HG03159 (cell line): ENCODE data around the gene NFATC1.
A peak's percentile ranks its signal among the peaks of the same experiment; 100 is the strongest.
"Not testable (repeated sequence)": the region's sequence is repeated elsewhere in the genome, so short reads cannot be mapped to it uniquely, and the experiment has no call there.

Experiments used
- ATAC-seq: cut with Tn5 transposase; IDR thresholded peaks from one replicate; pipeline ENCODE4 v1.9.1; 2021; ENCODE audit warnings: mild to moderate bottlenecking, moderate library complexity; ENCODE audit not compliant: unreplicated experiment

Gene NFATC1

DNA sequence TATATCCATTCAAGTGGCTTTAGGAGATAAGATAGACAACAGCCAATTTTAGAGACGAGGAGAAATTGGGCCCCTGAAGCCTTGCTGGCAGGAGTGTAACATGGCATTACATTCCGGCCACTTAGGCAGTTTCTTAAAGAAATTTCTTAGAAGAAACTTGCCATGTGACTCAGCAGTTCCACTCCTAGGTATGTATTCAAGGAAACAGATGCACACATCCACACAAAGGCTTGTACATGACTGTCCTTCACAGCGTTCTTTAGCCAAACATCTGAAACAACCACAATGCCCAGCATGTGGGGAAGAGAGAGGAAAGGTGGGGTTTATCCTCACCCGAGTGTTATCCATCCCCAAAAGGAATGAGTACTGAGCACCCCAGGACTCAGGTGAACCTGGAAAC, 107.1 kb downstream of the NFATC1 start:
- ATAC-seq, result no peak

DNA sequence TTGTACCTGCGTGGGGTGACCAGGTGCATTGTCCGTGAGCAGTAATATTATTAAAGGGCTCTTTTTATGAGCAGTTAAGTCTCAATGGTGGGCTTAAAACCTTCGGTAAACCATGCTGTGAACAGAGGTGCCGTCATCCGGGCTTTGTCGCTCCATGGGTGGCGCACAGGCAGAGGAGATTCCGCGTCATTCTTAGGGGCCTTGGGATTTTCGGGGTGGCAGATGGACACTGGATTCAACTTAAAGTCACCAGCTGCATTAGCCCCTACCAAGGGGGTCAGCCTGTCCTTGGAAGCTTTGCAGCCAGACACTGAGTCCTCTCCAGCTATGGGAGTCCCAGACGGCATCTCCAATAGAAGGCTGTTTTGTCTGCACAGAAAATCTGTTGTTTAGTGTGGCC, 107.7 kb downstream of the NFATC1 start:
- ATAC-seq, result no peak

DNA sequence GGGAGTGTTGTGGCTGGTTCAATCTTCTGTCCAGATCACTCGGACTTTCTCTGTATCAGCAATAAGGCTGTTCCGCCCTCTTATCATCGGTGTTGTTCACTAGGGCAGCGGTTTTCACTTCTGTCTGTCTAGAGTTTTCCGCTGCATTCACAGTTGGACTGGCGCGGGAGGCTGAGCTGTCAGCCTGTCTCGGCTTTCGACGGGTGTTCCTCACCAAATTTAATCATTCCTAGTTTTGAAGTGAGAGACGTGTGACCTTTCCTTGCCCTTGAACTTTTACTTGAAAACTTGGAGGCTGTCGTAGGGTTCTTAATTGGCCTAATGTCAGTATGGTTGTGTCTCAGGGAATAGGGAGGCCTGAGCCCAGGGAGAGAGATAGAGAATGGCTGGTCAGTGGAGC, 108.3 kb downstream of the NFATC1 start:
- no peak for ATAC-seq

DNA sequence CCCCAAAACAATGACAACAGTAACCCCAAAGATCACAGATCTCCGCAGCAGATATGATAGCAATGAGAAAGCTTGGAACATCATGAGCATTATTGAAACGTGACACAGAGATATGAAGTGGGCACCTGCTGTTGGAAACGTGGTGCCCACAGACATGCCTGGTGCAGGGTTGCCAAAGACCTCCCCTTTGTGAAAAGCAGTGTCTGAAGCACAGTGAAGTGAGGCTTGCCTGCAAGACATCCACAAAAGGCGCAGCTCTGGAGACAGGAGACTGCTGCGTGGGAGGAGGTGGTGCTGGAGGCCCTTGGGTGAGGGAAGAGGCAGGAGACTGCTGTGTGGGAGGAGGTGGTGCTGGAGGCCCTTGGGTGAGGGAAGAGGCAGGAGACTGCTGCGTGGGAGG, 108.8 kb downstream of the NFATC1 start:
- not testable (repeated sequence) for ATAC-seq

DNA sequence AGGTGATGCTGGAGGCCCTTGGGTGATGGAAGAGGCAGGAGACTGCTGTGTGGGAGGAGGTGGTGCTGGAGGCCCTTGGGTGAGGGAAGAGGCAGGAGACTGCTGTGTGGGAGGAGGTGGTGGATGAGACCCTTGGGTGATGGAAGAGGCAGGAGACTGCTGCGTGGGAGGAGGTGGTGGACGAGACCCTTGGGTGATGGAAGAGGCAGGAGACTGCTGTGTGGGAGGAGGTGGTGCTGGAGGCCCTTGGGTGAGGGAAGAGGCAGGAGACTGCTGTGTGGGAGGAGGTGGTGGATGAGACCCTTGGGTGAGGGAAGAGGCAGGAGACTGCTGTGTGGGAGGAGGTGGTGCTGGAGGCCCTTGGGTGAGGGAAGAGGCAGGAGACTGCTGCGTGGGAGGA, 109.7 kb downstream of the NFATC1 start:
- not testable (repeated sequence) for ATAC-seq

DNA sequence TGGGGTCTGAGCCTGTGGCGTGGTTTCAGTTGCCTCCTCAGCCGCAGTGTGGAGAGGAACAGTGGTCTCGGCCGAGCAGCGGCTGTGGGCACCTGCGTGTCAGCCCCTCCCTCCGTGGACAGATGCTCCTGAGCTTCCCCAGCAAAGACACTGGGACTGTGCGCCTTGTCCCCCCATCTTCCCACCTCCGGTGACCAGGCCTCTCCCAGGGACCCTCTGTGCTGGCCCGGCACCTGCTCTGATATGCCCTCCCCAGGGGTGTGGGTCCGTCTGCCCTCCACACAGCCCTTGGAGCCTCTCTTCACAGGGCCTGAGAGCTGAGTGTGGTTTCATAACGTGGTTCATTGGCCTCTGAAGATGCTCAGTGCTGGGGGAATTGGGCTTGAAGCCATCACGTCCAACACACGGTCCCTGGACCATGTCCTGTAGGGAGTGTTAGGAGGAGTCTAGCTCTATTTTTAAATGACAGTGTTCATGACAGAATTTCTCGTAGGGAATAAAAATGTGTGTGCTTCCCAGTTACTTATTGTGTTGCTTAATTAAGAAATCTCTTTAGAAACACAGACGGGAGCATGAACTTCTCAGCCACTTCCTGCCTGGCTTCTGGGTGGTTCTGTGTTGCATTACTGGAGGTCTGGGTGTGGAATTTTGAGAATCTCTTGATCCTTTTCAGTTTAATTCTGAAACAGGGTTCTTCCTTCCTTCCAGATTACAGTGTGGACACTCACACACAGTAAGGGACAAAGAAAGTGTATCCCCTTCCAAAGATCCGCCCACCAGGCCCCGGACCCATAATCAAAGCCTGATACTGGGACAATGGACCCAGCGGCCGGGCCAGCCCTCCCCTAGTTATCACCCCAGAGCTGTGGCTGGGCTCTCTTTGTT, 110.7 kb downstream of the NFATC1 start:
- peak; percentile 23 for ATAC-seq

DNA sequence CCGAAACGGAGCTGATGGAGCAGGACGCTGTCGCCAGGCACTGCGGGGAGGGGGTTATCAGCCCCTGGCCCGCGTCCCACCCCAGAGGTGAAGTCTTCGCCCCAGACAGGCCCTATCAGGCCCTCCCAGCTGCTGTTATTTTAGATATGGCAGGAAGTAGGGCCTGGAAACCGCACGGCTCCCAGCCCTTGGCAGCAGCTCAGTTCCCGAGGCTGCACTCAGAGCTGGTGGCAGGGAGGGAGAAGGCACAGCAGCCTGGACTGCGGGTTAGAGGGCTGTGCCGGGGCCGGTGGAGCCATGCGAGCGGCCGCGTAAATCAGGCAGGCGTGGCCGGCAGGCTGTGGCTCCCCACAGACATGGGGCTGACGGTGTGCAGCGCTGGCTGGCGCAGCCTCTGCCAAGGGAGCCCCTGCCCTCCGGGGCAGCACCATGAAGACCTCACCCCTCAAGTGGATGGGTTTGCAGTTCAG, 111.4 kb downstream of the NFATC1 start:
- ATAC-seq, result peak; percentile 40

DNA sequence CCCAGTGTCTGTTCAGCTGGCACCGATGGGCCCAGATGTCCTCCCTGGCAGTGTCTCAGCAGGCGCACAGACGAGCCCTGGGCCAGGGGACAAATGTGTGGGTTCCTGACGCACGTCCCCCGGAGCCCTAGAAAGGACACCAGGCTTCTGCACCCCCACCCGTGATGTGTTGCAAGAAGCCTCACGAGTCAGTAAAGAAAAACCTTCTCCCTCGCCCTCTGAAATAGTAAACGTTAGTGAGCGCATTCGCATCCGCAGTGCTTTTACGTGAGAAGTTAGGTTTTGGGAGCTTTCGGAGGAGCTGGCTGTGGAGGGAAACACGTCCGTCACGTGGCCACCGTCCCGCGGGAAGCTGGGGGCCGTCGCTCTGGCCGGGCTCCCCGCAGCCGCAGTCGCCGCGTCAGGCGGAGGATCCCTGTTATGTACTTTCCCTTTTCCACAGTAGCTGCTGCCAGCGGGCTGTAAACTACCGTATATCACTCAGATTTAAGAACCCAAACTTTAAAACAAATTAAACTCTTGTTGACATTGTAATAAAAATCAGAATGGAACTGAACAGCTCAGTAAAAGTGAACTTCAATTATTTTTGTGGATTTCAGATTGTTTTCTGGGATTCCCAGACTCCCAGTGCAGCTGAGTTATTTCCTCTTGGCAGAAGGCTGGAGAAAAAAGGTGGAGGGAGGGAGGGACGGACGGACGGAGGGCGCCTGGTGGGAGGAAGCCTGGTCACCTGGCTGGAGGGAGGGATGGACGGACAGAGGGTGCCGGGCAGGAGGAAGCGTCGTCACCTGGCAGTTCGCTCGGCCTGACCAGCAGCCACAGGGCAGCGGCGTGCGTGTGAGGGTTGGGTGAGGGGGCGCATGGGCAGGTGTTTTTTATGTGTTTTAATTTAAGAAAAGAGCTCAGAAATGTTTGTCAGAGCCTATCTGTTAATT, 112.1 kb downstream of the NFATC1 start:
- ATAC-seq, result no peak

DNA sequence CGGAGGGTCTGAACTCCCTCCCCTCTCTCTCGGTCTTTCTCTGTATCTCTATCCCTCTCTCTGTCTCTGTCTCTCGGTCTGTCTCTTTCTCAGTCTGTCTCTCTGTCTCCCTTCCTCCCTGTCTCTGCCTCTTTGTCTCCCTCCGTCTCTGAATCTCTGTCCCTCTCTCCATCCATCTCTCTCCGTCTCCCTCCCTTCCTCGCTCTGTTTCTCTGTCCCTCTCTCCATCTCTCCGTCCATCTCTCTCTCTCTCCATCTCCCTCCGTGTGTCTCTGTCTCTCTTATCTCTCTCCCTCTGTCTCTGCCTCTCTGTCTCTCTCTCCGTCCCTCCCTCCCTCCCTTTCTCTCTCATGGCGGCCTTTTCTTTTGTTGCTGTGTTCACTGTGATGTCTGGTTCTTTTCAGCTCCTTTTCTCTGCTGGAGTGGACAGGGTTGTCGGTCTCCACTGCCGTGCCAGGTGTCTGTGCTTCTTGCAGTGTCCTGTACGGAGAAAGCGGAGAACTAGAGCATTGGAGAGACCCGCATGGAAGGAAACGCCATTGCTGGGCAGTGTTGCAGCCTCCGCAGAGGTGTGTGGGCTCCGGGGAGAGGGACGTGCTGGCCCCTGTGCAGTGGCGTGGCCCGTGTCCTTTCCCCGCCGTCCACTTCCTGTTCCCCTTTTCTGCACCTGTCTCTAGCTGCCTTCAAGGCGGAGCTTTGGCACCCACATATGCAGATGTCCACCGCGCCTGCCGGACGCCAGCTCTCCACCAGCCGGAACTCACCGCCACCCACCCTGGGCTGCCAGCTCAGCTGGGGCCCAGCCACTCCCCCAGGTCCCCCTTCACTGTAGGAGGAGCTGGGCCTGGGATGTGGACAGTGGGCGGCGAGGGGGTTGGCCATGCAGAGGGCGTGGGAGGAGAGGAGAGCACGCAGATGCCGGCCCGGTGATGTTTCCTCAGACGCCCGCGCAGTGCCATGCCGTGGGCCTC, 113.1 kb downstream of the NFATC1 start:
- no peak for ATAC-seq

DNA sequence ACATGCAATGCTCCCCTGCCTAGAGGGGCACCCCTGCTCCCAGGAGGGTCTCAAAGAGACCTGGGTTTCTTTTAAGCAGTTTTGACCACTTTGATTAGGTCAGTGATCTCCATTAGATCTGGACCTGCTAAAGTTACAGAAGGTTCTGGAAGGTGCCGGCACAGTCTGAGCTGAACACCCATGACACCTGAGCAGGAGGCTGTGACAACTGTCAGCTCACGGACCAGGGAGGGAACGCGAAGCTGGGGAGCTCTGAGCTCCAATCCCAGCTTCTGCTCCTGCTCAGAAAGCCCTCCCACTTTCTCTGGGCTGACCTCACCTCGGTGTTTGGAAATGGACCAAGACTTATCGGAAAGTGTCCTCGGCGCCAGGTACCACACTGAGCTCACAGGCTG, 113.8 kb downstream of the NFATC1 start:
- no peak for ATAC-seq

DNA sequence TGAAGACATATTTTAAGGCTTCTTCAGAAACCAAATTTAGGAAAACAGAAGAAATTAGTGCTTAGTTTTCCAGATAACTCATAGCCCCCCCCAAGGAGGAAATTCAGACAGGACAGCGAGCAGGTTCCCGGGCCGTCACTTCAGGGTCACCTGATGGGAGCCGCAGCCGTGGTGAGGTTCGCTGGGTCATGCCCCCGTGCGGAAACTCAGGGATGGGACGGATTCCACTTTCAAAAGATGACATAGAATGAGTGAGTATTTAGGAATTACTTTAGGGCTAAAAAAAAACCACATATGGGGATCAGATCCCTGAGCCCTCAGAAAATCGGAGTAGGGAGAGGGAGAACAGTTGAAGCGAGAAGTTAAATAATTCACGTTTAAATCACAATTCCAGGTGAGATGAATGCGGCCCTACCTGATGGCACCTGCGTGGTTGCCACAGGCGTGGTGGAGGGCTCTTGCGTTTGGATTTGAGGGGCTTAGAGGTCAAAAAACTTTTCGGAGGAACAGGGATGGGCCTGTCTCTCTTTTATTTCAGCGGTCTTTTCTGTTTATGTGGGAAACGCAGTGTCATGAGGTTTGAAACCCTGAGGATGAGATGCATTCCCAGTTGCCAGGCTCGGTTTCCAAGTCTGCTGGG, 114.4 kb downstream of the NFATC1 start:
- ATAC-seq, result no peak

DNA sequence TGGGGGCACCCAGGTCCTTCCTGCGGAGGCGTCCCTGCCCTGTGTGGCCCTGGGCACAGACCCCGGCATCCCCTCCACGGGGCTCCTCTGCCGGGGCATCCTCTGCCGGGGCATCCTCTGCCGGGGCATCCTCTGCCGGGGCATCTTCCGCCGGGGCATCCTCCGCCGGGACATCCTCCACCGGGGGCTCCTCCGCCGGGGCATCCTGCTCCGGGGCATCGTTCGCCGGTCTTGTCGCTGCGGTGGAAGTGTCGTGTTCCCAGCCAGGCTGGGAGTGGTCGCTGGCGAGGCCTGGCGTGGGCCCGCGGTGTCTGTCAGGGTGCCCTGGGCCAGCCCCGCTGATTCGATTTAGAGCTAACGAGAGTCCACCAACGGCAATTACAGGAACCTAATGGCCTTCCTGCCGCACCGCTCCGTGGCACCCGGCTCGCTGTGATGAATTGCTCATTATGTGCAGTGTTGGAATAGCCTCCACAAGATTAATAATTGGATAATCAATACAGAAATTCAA, 115.1 kb downstream of the NFATC1 start:
- ATAC-seq, result no peak

DNA sequence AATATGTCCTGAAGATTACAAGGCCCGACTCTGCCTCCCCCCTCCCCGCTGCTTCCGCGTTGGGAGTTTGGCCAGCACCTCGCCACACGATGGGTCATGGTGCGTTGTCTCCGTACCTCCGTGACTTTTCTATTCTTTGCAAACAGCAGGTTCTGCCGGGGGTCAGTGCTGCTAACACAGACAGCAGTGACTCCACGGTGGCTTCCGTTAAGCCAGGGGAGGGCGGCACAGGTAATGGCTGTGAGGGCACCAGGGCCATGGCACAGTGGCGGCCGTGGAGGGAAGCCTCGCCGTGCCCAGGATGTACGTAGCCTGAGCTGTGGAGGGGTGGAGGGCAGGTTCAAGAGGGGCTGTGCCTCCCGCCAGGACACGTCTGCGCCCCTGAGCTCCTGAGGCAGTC, 115.5 kb downstream of the NFATC1 start:
- ATAC-seq, result no peak

DNA sequence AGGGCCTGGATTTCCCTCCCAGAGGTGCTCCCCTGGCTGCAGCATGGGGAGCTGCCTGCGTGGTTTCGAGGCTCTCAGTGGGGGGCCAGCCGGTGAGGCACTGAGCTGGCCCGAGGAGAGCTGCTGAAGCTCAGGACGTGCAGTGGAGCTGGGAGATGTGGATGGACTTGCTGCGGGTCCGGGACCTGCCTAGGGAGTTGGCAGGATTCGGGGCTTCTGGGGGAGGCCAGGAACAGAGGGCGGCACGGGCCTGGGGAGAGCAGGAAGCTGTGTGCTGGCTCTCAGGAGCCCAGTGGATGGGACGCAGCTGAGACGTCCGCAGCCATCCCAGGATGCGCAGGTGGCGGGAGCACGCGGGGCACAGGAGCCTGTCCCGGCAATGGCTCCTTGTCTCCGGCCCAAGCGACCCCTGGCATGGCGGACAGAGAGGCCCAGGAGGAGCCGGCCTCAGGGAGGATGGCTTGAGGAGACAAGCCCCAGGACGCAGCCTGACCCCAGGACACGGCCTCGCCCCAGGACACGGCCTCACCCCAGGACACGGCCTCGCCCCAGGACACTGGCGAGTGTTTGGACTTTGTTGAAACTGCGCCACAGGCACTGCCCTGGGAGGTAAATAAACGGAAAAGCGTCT, 116.1 kb downstream of the NFATC1 start:
- ATAC-seq, result no peak

DNA sequence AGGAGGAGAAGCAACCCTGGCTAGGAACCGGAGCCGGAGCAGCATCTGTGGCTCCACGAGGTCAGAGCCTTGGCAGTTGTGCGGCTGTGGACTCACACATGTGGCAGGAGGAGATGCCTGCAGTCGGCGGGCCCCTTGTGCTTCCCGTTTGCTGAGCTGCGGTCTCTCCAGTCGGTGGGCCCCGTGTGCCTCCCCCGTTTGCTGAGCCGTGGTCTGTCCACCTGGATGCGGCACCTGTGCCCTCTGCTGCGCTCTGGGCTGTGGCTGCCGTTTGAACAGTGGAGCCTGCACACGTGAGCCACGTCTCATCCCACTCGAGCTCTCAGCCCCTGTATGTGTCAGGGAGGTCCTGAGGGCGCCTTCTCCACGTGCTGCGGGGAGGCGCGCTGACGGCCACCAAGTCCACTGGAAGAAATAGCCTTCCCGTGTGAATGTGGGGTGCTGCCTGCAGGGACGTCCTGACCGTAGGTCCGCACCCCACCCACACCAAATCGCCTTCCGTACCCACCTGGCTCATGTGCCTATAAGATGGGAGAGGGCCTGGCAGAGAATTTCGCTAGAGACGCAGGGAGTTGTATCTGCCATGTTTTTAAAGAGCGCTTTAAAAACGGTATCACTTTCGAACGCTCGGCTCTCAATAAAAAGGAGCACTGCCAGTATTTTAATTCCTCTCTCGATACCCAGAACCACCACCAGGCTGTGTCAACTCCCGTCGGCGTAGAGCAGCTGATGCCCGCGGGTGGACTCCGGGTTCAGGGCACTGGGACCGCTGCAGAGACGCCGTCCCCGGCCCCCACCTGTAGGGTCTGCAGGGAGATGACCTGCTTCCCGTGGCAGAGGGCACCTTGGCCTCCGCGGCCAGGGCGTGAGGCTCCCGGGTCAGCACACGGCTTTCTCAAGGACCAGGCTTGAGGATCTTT, 117.0 kb downstream of the NFATC1 start:
- no peak for ATAC-seq

DNA sequence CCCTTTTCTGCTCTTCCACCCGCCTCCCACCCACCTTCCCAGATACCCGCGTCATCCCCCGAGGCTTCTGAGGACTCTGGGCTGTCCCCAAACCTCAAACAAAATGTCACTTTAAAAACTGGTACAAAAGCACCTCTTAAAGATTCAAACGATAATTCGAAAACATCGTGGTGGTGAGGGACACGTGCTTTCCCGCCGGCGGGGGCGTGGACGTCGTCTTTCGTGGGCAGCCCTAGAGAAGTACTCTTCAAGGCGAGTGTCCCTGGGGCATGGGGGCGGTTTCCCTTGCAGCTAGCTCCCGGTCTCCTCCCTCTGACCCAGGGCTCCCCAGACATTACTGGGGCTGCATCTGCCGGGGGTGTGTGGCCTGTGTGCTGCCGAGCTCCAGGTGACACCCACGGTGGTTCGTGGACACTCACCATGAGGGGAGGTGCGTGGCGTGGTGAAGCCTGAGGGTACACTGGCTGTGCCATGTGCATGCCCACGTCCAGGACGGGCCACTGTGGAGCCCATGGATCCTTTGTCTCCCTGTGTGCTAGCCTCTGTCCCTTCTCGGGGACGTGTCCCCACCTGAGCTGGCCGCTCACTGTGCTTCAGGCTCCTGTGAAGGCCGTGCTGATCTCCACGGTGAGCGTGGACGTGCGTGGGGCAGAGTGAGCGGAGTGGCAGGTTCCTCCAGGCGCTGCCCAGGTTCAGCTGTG, 117.8 kb downstream of the NFATC1 start:
- no peak for ATAC-seq

DNA sequence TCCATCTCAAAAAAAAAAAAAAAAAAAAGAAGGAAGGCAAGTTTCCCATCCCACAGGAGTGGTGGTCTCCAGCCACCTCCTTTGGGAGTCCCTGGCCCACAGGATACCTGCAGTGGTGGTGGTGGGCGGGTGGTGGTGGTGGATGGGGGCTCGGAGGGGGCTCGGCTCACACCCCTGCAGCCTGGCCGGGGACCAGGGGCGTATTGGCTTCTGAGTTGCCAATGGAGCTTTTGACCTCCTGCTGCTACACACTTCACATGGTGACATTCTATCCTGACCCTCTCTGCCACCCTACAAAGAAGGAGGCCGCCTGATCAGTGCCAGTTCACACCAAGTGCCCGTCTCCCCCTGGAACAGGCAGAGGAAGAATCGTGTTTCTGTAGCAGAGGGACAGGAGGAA, 119.6 kb downstream of the NFATC1 start:
- no peak for ATAC-seq

DNA sequence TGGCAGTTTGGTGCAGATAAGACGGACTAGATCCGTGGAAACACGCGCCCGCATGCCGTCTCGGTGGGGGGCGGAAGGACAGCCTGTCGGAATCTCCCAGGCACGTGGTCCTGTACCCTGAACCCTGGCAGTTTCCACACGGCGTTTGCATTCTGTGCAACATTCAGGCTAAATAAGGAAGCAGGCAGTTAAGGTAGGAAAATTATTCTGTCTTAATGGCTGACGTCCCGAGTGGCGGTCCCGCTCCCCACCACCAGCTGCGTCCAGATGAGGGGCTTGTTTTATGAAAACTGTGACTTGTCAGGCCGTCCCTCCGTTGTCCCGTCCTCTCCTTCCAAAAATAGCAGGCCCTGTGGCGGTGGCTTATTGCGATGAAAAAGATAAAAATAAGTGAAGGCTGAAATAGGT, 120.2 kb downstream of the NFATC1 start:
- no peak for ATAC-seq
